ENCODE data around the gene CCDC74B.

The CCDC74B gene

GRCh38 chr2:130102597-130103363 lies 42.1 kb downstream of the CCDC74B start:
- DNase-seq (ENCODE audit: low read depth, low spot score): peak; percentile 4

All from ELF-1 (cell line).